Stimulated activated CD4-positive, alpha-beta T cell treated with anti-CD3 and anti-CD28 coated beads, Interleukin-4, amount 100 ng/mL, for 1 hour (primary cell): ENCODE results near the gene KCNG3.
"Not testable (repeated sequence)": the region's sequence is repeated elsewhere in the genome, so short reads cannot be mapped to it uniquely, and the experiment has no call there.

Experiments used
- DNase-seq: peaks from one replicate; pipeline ENCODE4 v3.0.0-alpha.2; 2020

Gene KCNG3

GRCh38 chr2:42424033-42424432, 69.7 kb downstream of the KCNG3 start:
- no peak for DNase-seq

GRCh38 chr2:42421601-42422239, 72.1 kb downstream of the KCNG3 start:
- no peak for DNase-seq

GRCh38 chr2:42421157-42421485, 72.7 kb downstream of the KCNG3 start:
- no peak for DNase-seq

GRCh38 chr2:42414648-42415047, 79.1 kb downstream of the KCNG3 start:
- DNase-seq, result no peak

GRCh38 chr2:42414158-42414557, 79.6 kb downstream of the KCNG3 start:
- no peak for DNase-seq

- no peak for DNase-seq
Measured at GRCh38 chr2:42410742-42411514, 82.9 kb downstream of the KCNG3 start.

- DNase-seq, result no peak
Measured at GRCh38 chr2:42408009-42408408, 85.8 kb downstream of the KCNG3 start.

GRCh38 chr2:42407476-42407875, 86.3 kb downstream of the KCNG3 start:
- no peak for DNase-seq

GRCh38 chr2:42404676-42405075, 89.1 kb downstream of the KCNG3 start:
- no peak for DNase-seq

- no peak for DNase-seq
Measured at GRCh38 chr2:42401773-42402172, 92.0 kb downstream of the KCNG3 start.

- not testable (repeated sequence) for DNase-seq
Measured at GRCh38 chr2:42398052-42398451, 95.7 kb downstream of the KCNG3 start.

- not testable (repeated sequence) for DNase-seq
Measured at GRCh38 chr2:42393320-42393719, 100.5 kb downstream of the KCNG3 start.

GRCh38 chr2:42392191-42392590, 101.6 kb downstream of the KCNG3 start:
- no peak for DNase-seq
